Neural cell (in vitro differentiated cells): Measurements from ENCODE around the gene IRF1. TPM values are rescaled to one million over a fixed set of nuclear protein-coding genes. Genes with fewer than 3 reads are reported as not detected.

Experiments used
- H2AFZ ChIP-seq: fragments of 200-600, 300-800 bp; sonication (generic), shearing (Covaris generic); 2 replicates; pipeline ENCODE4 v1.6.0; 2014; ENCODE audit warnings: low read depth, mild to moderate bottlenecking, antibody characterized with exemption, low read length, moderate library complexity
- H3F3A ChIP-seq: fragments of 200-600 bp; shearing (Covaris generic); 2 replicates; pipeline ENCODE4 v1.6.1; 2016; ENCODE audit warnings: mild to moderate bottlenecking, moderate library complexity, mixed read lengths, antibody characterized with exemption, low read length; ENCODE audit not compliant: insufficient read depth, poor library complexity, severe bottlenecking
- H3K27ac ChIP-seq: fragments of 200-600, 300-800 bp; sonication (generic), shearing (Covaris generic); 2 replicates; pipeline ENCODE4 v1.5.1; 2014; ENCODE audit warnings: mild to moderate bottlenecking, low read length, moderate library complexity
- H3K27me3 ChIP-seq: fragments of 300-800, 200-600 bp; sonication (generic), shearing (Covaris generic); 2 replicates; pipeline ENCODE4 v1.6.0; 2014; ENCODE audit warnings: mild to moderate bottlenecking, low read depth, low read length, moderate library complexity; ENCODE audit not compliant: insufficient read depth
- H3K36me3 ChIP-seq: fragments of 300-800, 200-600 bp; sonication (generic), shearing (Covaris generic); 2 replicates; pipeline ENCODE4 v1.5.1; 2014; ENCODE audit warnings: mild to moderate bottlenecking, antibody characterized with exemption, low read length, moderate library complexity; ENCODE audit not compliant: insufficient read depth
- H3K4me2 ChIP-seq: fragments of 300-800, 200-600 bp; sonication (generic), shearing (Covaris generic); 2 replicates; pipeline ENCODE4 v1.6.0; 2014; ENCODE audit warnings: mild to moderate bottlenecking, low read length
- H3K4me3 ChIP-seq: fragments of 300-800, 200-600 bp; sonication (generic), shearing (Covaris generic); 2 replicates; pipeline ENCODE4 v1.5.1; 2014; ENCODE audit warnings: mild to moderate bottlenecking, low read length, moderate library complexity
- H3K79me2 ChIP-seq: fragments of 200-600 bp; shearing (Covaris generic); replicated peaks from 2 replicates; pipeline ENCODE4 v1.6.0; 2014; ENCODE audit warnings: mild to moderate bottlenecking, low read length, moderate library complexity; ENCODE audit not compliant: insufficient read depth
- H3K9ac ChIP-seq: fragments of 300-800, 200-600 bp; sonication (generic), shearing (Covaris generic); 2 replicates; pipeline ENCODE4 v1.6.1; 2016; ENCODE audit warnings: mild to moderate bottlenecking, low read length, mixed read lengths
- H3K9me2 ChIP-seq: fragments of 200-600 bp; shearing (Covaris generic); 2 replicates; pipeline ENCODE4 v1.6.1; 2016; ENCODE audit warnings: mild to moderate bottlenecking, low read length, mixed read lengths; ENCODE audit not compliant: insufficient read depth
- H3K9me3 ChIP-seq: fragments of 200-600, 300-800 bp; sonication (generic), shearing (Covaris generic); 2 replicates; pipeline ENCODE4 v1.6.1; 2016; ENCODE audit warnings: mild to moderate bottlenecking, mixed run types, low read length, moderate library complexity, mixed read lengths
- H4K20me1 ChIP-seq: fragments of 200-600 bp; shearing (Covaris generic); 2 replicates; pipeline ENCODE4 v1.6.1; 2016; ENCODE audit warnings: mild to moderate bottlenecking, mixed run types; ENCODE audit not compliant: insufficient read depth
- CTCF ChIP-seq: fragments of 450-650 bp; IDR thresholded peaks from 2 replicates; pipeline ENCODE4 v1.5.1; 2014; ENCODE audit warnings: antibody characterized with exemption, mild to moderate bottlenecking, moderate library complexity; ENCODE audit not compliant: poor library complexity, severe bottlenecking
- EP300 ChIP-seq: fragments of 450-650 bp; conservative IDR thresholded peaks from 2 replicates; pipeline ENCODE4 v1.6.1; 2014; ENCODE audit warnings: antibody characterized with exemption, mild to moderate bottlenecking, moderate library complexity; ENCODE audit not compliant: poor library complexity, severe bottlenecking
- EZH2 ChIP-seq: fragments of 200-600, 300-800 bp; shearing (Covaris generic), sonication (generic); IDR thresholded peaks from 2 replicates; pipeline ENCODE4 v1.6.1; 2014; ENCODE audit warnings: antibody characterized with exemption, low read length, borderline replicate concordance, mild to moderate bottlenecking; ENCODE audit not compliant: insufficient read depth, poor library complexity, severe bottlenecking
- MXI1 ChIP-seq: fragments of 450-650 bp; conservative IDR thresholded peaks from 2 replicates; pipeline ENCODE4 v1.6.1; 2014; ENCODE audit warnings: antibody characterized with exemption, mild to moderate bottlenecking; ENCODE audit not compliant: poor library complexity, severe bottlenecking
- POLR2AphosphoS5 ChIP-seq: IDR thresholded peaks from 2 replicates; pipeline ENCODE4 v1.6.1; 2012
- RAD21 ChIP-seq: fragments of 450-650 bp; conservative IDR thresholded peaks from 2 replicates; pipeline ENCODE4 v1.6.1; 2014; ENCODE audit warnings: antibody characterized with exemption, mild to moderate bottlenecking, moderate library complexity
- REST ChIP-seq: IDR thresholded peaks from 2 replicates; pipeline ENCODE4 v1.6.1; 2012; ENCODE audit warnings: borderline replicate concordance
- SMC3 ChIP-seq: fragments of 450-650 bp; conservative IDR thresholded peaks from 2 replicates; pipeline ENCODE4 v1.6.1; 2014; ENCODE audit warnings: antibody characterized with exemption, mild to moderate bottlenecking, moderate library complexity; ENCODE audit not compliant: poor library complexity
- TAF1 ChIP-seq: IDR thresholded peaks from 2 replicates; pipeline ENCODE4 v1.6.1; 2012; ENCODE audit warnings: low read depth
- polyA plus RNA-seq: library from polyadenylated mRNA; depleted of rRNA; stranded (reverse); fragments of >200 nt; gene quantifications from 2 replicates; pipeline ENCODE4 v1.2.3, GENCODE V29; 2014

The IRF1 gene
- polyA plus RNA-seq, 1 donor from 2014 or later: 0.67 TPM

DNA sequence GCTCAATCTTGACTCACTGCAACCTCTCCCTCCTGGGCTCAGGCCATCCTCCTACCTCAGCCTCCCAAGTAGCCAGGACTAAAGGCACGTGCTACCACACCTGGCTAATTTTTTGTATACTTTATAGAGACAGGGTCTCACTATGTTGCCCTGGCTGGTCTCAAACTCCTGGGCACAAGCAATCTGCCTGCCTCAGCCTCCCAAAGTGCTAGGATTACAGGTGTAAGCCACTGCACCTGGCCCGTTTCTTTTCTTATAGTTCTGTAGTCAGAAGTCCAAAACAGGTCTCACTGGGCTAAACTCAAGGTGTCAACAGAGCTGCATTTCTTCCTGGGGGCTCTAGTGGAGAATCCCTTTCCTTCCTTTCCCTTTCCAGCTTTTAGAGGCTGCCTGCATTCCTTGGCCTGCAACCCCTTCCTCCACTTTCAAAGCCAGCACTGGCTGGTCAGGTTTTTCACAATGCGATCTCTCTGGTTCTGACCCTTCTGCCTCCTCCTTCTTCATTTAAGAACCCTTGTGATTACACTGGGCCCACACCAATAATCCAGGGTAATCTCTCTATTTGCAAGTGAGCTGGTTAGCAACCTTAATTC, 16.3 kb downstream of the IRF1 start:
- Histone ChIP-seq H3K9me2 (no peaks in the 10 kb centered on the region), H3K9ac (no peak overlapping the region), H3K27me3 (no peaks in the 10 kb centered on the region), H4K20me1 (no peaks in the 10 kb centered on the region), H3K4me3 (no peak overlapping the region), H2AFZ (no peak overlapping the region), H3K36me3 (no peaks in the 10 kb centered on the region), H3F3A (no peaks in the 10 kb centered on the region), H3K9me3 (no peaks in the 10 kb centered on the region), H3K79me2 (no peaks in the 10 kb centered on the region), H3K4me2 (no peak overlapping the region), H3K27ac (no peak overlapping the region)
- TF ChIP-seq SMC3 (no peak), CTCF (no peak), EZH2 (no peak), TAF1 (no peak), EP300 (no peak), MXI1 (no peak), REST (no peak), POLR2AphosphoS5 (no peak), RAD21 (no peak)

DNA sequence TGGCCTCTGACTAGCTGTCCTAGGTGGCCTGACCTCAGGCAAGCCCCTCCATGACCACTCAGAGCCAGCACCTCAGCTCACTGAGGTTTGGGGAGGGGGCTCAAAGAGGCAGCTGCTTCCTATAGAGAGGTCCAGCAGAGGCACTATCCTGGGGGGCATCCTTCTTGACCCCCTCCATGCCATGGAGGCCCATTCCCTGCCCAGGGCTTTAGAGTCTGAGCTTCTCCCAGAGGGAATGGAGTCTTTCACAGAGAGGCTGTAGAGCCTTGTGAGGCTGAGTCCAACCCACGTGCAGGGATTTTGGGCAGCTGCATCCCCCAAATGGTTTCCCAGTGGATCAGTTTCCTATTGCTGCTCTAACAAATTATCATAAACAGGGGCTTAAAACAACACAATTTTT, 16.9 kb downstream of the IRF1 start:
- Histone ChIP-seq H4K20me1 (no peaks in the 10 kb centered on the region), H3K27me3 (no peaks in the 10 kb centered on the region), H3F3A (no peaks in the 10 kb centered on the region), H2AFZ (no peak overlapping the region), H3K4me2 (no peak overlapping the region), H3K9me2 (no peaks in the 10 kb centered on the region), H3K27ac (no peak overlapping the region), H3K9ac (no peak overlapping the region), H3K4me3 (no peak overlapping the region), H3K9me3 (no peaks in the 10 kb centered on the region), H3K79me2 (no peaks in the 10 kb centered on the region), H3K36me3 (no peaks in the 10 kb centered on the region)
- TF ChIP-seq RAD21 (no peak), TAF1 (no peak), REST (no peak), EZH2 (no peak), CTCF (no peak), MXI1 (no peak)
